Esophagus muscularis mucosa (tissue), 4 donors: ENCODE data around the gene MAPK9. TPM values are rescaled to one million over a fixed set of nuclear protein-coding genes. Genes with fewer than 3 reads are reported as not detected.

Experiments
- DNase-seq: peaks from one replicate; pipeline ENCODE4 v3.0.0-alpha.2; 2017; ENCODE audit errors: extremely low spot score
- H3K27ac ChIP-seq, 4 donors: fragments of 200-600 bp; sonication (generic); replicated peaks in 1 of 4; 1 replicate in 3 of 4; 2 replicates in 1 of 4; pipeline ENCODE4 v1.5.1; 2016 to 2019; ENCODE audit warnings: mild to moderate bottlenecking in 1 of 4
- H3K27me3 ChIP-seq, 4 donors: fragments of 200-600 bp; sonication (generic); one replicate each; pipeline versions ENCODE4 v1.5.1 to v1.6.0; 2016 to 2019
- H3K36me3 ChIP-seq, 4 donors: fragments of 200-600 bp; sonication (generic); one replicate each; pipeline ENCODE4 v1.5.1; 2016 to 2019
- H3K4me1 ChIP-seq, 4 donors: fragments of 200-600 bp; sonication (generic); one replicate each; pipeline ENCODE4 v1.5.1; 2016 to 2019
- H3K4me3 ChIP-seq, 4 donors: fragments of 200-600 bp; sonication (generic); 1 replicate in 2 of 4; 2 replicates in 2 of 4; pipeline ENCODE4 v1.5.1; 2016 to 2019; ENCODE audit warnings: mild to moderate bottlenecking in 4 of 4, moderate library complexity in 1 of 4
- H3K9me3 ChIP-seq, 4 donors: fragments of 200-600 bp; sonication (generic); 1 replicate in 3 of 4; 2 replicates in 1 of 4; pipeline ENCODE4 v1.5.1; 2016 to 2019
- CTCF ChIP-seq, 3 experiments: fragments of 200-600 bp in 2 of 3; fragments of 450-650 bp in 1 of 3; sonication (generic) in 2 of 3; IDR thresholded peaks; one replicate each; pipeline ENCODE4 v1.5.1; 2017 to 2019; ENCODE audit warnings: antibody characterized with exemption in 3 of 3, mild to moderate bottlenecking in 2 of 3, moderate library complexity in 1 of 3
- EP300 ChIP-seq: sonication (generic); formaldehyde crosslinking; IDR thresholded peaks from one replicate; pipeline ENCODE4 v1.6.1; 2017; ENCODE audit warnings: antibody characterized with exemption
- POLR2A ChIP-seq: fragments of 450-650 bp; IDR thresholded peaks from one replicate; pipeline ENCODE4 v1.6.1; 2017; ENCODE audit warnings: antibody characterized with exemption, moderate library complexity, mild to moderate bottlenecking, low read depth
- POLR2AphosphoS5 ChIP-seq, 2 donors: sonication (generic); formaldehyde crosslinking; IDR thresholded peaks; one replicate each; pipeline ENCODE4 v1.6.1; 2017; ENCODE audit warnings: antibody characterized with exemption in 2 of 2
- WGBS: methylation state at CpG from one replicate; pipeline ENCODE4 v1.1.5; 2018; 5-methylcytosine and 5-hydroxymethylcytosine counted together
- intact Hi-C: fragments of 100-400 bp; cut with DNase I; formaldehyde crosslinking; loops from one replicate; pipeline ENCODE4 v1.15.1; 2023
- total RNA-seq, 4 donors: library from RNA; depleted of rRNA; stranded (reverse); fragments of >200 nt; gene quantifications; one replicate each; pipeline versions ENCODE4 v1.1.0 to v1.2.1, GENCODE V29; 2016

Gene MAPK9
- total RNA-seq, 4 donors from 2014 or later = 36.4 to 42.3 (median 37.8) TPM

- TF ChIP-seq POLR2AphosphoS5 (IDR thresholded peaks at IDR 0.05) = no peak
- TF ChIP-seq POLR2A = no peak
- no peak for TF ChIP-seq EP300
- TF ChIP-seq CTCF (IDR thresholded peaks at IDR 0.05) = no peak
- Histone ChIP-seq H3K4me1 (peaks cover 0 to 26% (median 9%) of the 10 kb centered on the region in 4 donors), H3K27me3 (no peaks in the 10 kb centered on the region), H3K36me3 (peaks cover 27 to 65% (median 38%) of the 10 kb centered on the region in 4 donors), H3K9me3 (no peaks in the 10 kb centered on the region), H3K4me3 (no peak overlapping the region), H3K27ac (peak overlapping the region in 1 of 4 donors; percentile 14)
- intact Hi-C loops = no loop called here
- WGBS = 79% methylated on average over 2 of the region's 6 CpGs
- no peak for DNase-seq
Observed at GRCh38 chr5:180334176-180334575, 42.3 kb upstream of the MAPK9 start.

GRCh38 chr5:180333661-180334060 is 41.8 kb upstream of the MAPK9 start:
- Histone ChIP-seq H3K4me3 (no peak overlapping the region), H3K4me1 (peaks cover 0 to 26% (median 9%) of the 10 kb centered on the region in 4 donors), H3K27me3 (no peaks in the 10 kb centered on the region), H3K9me3 (no peaks in the 10 kb centered on the region), H3K27ac (no peak overlapping the region), H3K36me3 (peaks cover 27 to 65% (median 38%) of the 10 kb centered on the region in 4 donors)
- intact Hi-C loops = no loop called here
- no peak for DNase-seq
- 72% methylated on average over 3 of the region's 4 CpGs for WGBS
- TF ChIP-seq EP300 (no peak), CTCF (IDR thresholded peaks at IDR 0.05) (no peak), POLR2AphosphoS5 (IDR thresholded peaks at IDR 0.05) (no peak), POLR2A (no peak)

- no peak for DNase-seq
- no peaks in the 10 kb centered on the region for H3K27me3 ChIP-seq
- TF ChIP-seq POLR2AphosphoS5 (IDR thresholded peaks at IDR 0.05) (no peak), EP300 (no peak), POLR2A (no peak), CTCF (IDR thresholded peaks at IDR 0.05) (no peak)
- peaks cover 0 to 26% (median 9%) of the 10 kb centered on the region in 4 donors for H3K4me1 ChIP-seq
- peaks cover 26 to 57% (median 32%) of the 10 kb centered on the region in 4 donors for H3K36me3 ChIP-seq
- H3K9me3 ChIP-seq = no peaks in the 10 kb centered on the region
- H3K27ac ChIP-seq = peak overlapping the region in 2 of 4 donors; percentile 66 to 71
- H3K4me3 ChIP-seq = no peak overlapping the region
- 90% methylated on average over 3 of the region's 3 CpGs for WGBS
- intact Hi-C loops = no loop called here
Observed at GRCh38 chr5:180332861-180333260, 41.0 kb upstream of the MAPK9 start.

GRCh38 chr5:180332051-180332517 is 40.2 kb upstream of the MAPK9 start:
- no peak for TF ChIP-seq POLR2AphosphoS5 (IDR thresholded peaks at IDR 0.05)
- TF ChIP-seq CTCF (IDR thresholded peaks at IDR 0.05) = no peak
- TF ChIP-seq EP300 = no peak
- no peaks in the 10 kb centered on the region for H3K9me3 ChIP-seq
- no peak for DNase-seq
- H3K4me3 ChIP-seq = no peak overlapping the region
- intact Hi-C loops = no loop called here
- H3K27me3 ChIP-seq = no peaks in the 10 kb centered on the region
- H3K36me3 ChIP-seq = peaks cover 22 to 49% (median 26%) of the 10 kb centered on the region in 4 donors
- H3K27ac ChIP-seq = peak overlapping the region; percentile 40 to 71 (median 61)
- peaks cover 0 to 26% (median 9%) of the 10 kb centered on the region in 4 donors for H3K4me1 ChIP-seq
- 43% methylated on average over 13 of the region's 13 CpGs for WGBS

GRCh38 chr5:180331647-180331950 is 39.7 kb upstream of the MAPK9 start:
- H3K27me3 ChIP-seq = no peaks in the 10 kb centered on the region
- 64% methylated on average over 7 of the region's 7 CpGs for WGBS
- no peaks in the 10 kb centered on the region for H3K9me3 ChIP-seq
- intact Hi-C loops = no loop called here
- H3K4me1 ChIP-seq = peaks cover 0 to 26% (median 9%) of the 10 kb centered on the region in 4 donors
- no peak for TF ChIP-seq POLR2A
- TF ChIP-seq POLR2AphosphoS5 (IDR thresholded peaks at IDR 0.05) = no peak
- TF ChIP-seq EP300 = no peak
- no peak for TF ChIP-seq CTCF (IDR thresholded peaks at IDR 0.05)
- no peak for DNase-seq
- H3K36me3 ChIP-seq = peaks cover 18 to 45% (median 22%) of the 10 kb centered on the region in 4 donors
- peak overlapping the region; percentile 40 to 71 (median 61) for H3K27ac ChIP-seq
- no peak overlapping the region for H3K4me3 ChIP-seq
